Measurements from ENCODE around the gene ACP5.
A peak's percentile ranks its signal among the peaks of the same experiment; 100 is the strongest.

Gene ACP5

GRCh38 chr19:11551603-11552235 lies 25.7 kb downstream of the ACP5 start:
- TF ChIP-seq RARB (CRISPR knock-in tag; IDR thresholded peaks at IDR 0.05) (no peak), ISL1 (CRISPR knock-in tag; IDR thresholded peaks at IDR 0.05) (no peak), TSHZ2 (CRISPR knock-in tag; IDR thresholded peaks at IDR 0.05) (no peak), ZNF70 (CRISPR knock-in tag; IDR thresholded peaks at IDR 0.05) (no peak), PPARA (CRISPR knock-in tag; IDR thresholded peaks at IDR 0.05; ENCODE audit: borderline replicate concordance) (no peak), ZFP3 (CRISPR knock-in tag; IDR thresholded peaks at IDR 0.05) (no peak), TCF4 (CRISPR knock-in tag; IDR thresholded peaks at IDR 0.05; ENCODE audit: borderline replicate concordance) (no peak), BACH2 (CRISPR knock-in tag; IDR thresholded peaks at IDR 0.05; ENCODE audit: borderline replicate concordance) (no peak), GLIS3 (CRISPR knock-in tag; IDR thresholded peaks at IDR 0.05) (no peak), ZNF565 (CRISPR knock-in tag; conservative IDR thresholded peaks at IDR 0.05; ENCODE audit: low read depth) (no peak), PATZ1 (CRISPR knock-in tag; IDR thresholded peaks at IDR 0.05; ENCODE audit: borderline replicate concordance) (no peak), CSDC2 (CRISPR knock-in tag; IDR thresholded peaks at IDR 0.05) (no peak), SNAI2 (CRISPR knock-in tag; IDR thresholded peaks at IDR 0.05) (no peak), ZNF8 (CRISPR knock-in tag; IDR thresholded peaks at IDR 0.05) (no peak), ZC3H10 (CRISPR knock-in tag; IDR thresholded peaks at IDR 0.05) (no peak), ARNTL (CRISPR knock-in tag; IDR thresholded peaks at IDR 0.05; ENCODE audit: borderline replicate concordance, low read depth) (no peak)
- TF ChIP-seq, protein P1, sequence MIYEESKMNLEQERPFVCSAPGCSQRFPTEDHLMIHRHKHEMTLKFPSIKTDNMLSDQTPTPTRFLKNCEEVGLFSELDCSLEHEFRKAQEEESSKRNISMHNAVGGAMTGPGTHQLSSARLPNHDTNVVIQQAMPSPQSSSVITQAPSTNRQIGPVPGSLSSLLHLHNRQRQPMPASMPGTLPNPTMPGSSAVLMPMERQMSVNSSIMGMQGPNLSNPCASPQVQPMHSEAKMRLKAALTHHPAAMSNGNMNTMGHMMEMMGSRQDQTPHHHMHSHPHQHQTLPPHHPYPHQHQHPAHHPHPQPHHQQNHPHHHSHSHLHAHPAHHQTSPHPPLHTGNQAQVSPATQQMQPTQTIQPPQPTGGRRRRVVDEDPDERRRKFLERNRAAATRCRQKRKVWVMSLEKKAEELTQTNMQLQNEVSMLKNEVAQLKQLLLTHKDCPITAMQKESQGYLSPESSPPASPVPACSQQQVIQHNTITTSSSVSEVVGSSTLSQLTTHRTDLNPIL (CRISPR knock-in tag; IDR thresholded peaks at IDR 0.05; ENCODE audit: low read depth) = no peak
- TF ChIP-seq, protein P2, sequence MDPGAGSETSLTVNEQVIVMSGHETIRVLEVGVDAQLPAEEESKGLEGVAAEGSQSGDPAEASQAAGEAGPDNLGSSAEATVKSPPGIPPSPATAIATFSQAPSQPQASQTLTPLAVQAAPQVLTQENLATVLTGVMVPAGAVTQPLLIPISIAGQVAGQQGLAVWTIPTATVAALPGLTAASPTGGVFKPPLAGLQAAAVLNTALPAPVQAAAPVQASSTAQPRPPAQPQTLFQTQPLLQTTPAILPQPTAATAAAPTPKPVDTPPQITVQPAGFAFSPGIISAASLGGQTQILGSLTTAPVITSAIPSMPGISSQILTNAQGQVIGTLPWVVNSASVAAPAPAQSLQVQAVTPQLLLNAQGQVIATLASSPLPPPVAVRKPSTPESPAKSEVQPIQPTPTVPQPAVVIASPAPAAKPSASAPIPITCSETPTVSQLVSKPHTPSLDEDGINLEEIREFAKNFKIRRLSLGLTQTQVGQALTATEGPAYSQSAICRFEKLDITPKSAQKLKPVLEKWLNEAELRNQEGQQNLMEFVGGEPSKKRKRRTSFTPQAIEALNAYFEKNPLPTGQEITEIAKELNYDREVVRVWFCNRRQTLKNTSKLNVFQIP (CRISPR knock-in tag; IDR thresholded peaks at IDR 0.05; ENCODE audit: borderline replicate concordance, low read depth) = no peak
- TF ChIP-seq, protein P3, sequence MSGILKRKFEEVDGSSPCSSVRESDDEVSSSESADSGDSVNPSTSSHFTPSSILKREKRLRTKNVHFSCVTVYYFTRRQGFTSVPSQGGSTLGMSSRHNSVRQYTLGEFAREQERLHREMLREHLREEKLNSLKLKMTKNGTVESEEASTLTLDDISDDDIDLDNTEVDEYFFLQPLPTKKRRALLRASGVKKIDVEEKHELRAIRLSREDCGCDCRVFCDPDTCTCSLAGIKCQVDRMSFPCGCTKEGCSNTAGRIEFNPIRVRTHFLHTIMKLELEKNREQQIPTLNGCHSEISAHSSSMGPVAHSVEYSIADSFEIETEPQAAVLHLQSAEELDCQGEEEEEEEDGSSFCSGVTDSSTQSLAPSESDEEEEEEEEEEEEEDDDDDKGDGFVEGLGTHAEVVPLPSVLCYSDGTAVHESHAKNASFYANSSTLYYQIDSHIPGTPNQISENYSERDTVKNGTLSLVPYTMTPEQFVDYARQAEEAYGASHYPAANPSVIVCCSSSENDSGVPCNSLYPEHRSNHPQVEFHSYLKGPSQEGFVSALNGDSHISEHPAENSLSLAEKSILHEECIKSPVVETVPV (CRISPR knock-in tag; IDR thresholded peaks at IDR 0.05) = no peak
- ATAC-seq = peak; percentile 80

DNA sequence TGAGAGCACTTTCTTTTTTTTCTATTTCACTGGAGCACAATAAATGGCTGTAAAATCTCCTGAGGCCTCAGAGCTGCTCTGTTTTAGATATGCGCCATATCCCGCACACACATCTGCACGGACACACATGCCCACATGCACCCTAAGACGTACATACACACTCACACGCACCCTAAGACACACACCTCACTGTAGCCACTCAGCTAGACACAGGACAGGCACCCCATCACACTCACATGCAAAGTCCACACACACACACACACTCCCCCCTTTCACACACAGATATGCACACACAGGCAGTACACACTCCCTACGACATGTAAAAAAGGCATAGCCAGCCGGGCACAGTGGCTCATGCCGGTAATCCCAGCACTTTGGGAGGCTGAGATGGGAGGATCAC lies 27.2 kb downstream of the ACP5 start:
- ATAC-seq = no peak
- TF ChIP-seq ARNTL (CRISPR knock-in tag; IDR thresholded peaks at IDR 0.05; ENCODE audit: borderline replicate concordance, low read depth) (no peak), ZNF8 (CRISPR knock-in tag; IDR thresholded peaks at IDR 0.05) (no peak), SNAI2 (CRISPR knock-in tag; IDR thresholded peaks at IDR 0.05) (no peak), GLIS3 (CRISPR knock-in tag; IDR thresholded peaks at IDR 0.05) (no peak), ISL1 (CRISPR knock-in tag; IDR thresholded peaks at IDR 0.05) (no peak), ZFP30 (CRISPR knock-in tag; IDR thresholded peaks at IDR 0.05) (no peak), ZNF565 (CRISPR knock-in tag; conservative IDR thresholded peaks at IDR 0.05; ENCODE audit: low read depth) (no peak)
- TF ChIP-seq, protein P1 (CRISPR knock-in tag; IDR thresholded peaks at IDR 0.05; ENCODE audit: low read depth) = no peak
- TF ChIP-seq, protein P2 (CRISPR knock-in tag; IDR thresholded peaks at IDR 0.05; ENCODE audit: borderline replicate concordance, low read depth) = no peak

Data from SK-N-SH treated with all-trans-retinoic acid at 6 μM for 48 hours (cell line).